ENCODE data around the gene ZSCAN22. TPM values are rescaled to one million over a fixed set of nuclear protein-coding genes. Genes with fewer than 3 reads are reported as not detected.
"Not testable (repeated sequence)": the region's sequence is repeated elsewhere in the genome, so short reads cannot be mapped to it uniquely, and the experiment has no call there.

ZSCAN22 gene
- total RNA-seq, 1 donor from 2014 or later, result 3.2 TPM

- Mint-ChIP-seq H3K27ac (ENCODE audit: unreplicated experiment) (peak overlapping the region; percentile 72), H3K4me3 (ENCODE audit: unreplicated experiment) (peak overlapping the region; percentile 97), H3K36me3 (ENCODE audit: low read depth, unreplicated experiment) (peaks cover 12% of the 10 kb centered on the region), H3K9me3 (ENCODE audit: unreplicated experiment) (no peaks in the 10 kb centered on the region), H3K27me3 (ENCODE audit: unreplicated experiment) (peaks cover 5% of the 10 kb centered on the region), H3K4me1 (ENCODE audit: unreplicated experiment) (peaks cover 12% of the 10 kb centered on the region)
- peak; percentile 64 for DNase-seq (ENCODE audit: low spot score)
- no peak for TF ChIP-seq CTCF (IDR thresholded peaks at IDR 0.05; ENCODE audit: unreplicated experiment)
These were observed 20.5 kb downstream of the ZSCAN22 start for GRCh38 chr19:58346961-58347929.

DNA sequence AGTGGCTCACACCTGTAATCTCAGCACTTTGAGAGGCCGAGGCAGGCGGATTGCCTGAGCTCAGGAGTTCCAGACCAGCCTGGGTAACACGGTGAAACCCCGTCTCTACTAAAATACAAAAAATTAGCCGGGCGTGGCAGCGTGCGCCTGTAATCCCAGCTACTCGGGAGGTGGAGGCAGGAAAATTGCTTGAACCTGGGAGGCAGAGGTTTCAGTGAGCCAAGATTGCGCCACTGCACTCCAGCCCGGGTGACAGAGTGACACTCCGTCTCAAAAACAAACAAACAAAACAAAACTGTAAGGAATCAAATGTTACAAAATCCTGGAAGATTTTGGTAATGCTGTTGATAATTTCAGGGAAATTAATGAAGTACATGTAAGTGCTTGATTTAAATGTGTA, 21.3 kb downstream of the ZSCAN22 start:
- not testable (repeated sequence) for H3K27ac Mint-ChIP-seq (ENCODE audit: unreplicated experiment); H3K27me3 Mint-ChIP-seq (ENCODE audit: unreplicated experiment); H3K9me3 Mint-ChIP-seq (ENCODE audit: unreplicated experiment); DNase-seq (ENCODE audit: low spot score)
- Mint-ChIP-seq H3K4me1 (ENCODE audit: unreplicated experiment) (peaks cover 12% of the 10 kb centered on the region), H3K4me3 (ENCODE audit: unreplicated experiment) (peak overlapping the region; percentile 97), H3K36me3 (ENCODE audit: low read depth, unreplicated experiment) (peaks cover 12% of the 10 kb centered on the region)

- DNase-seq (ENCODE audit: low spot score), result no peak
- H3K27me3 Mint-ChIP-seq (ENCODE audit: unreplicated experiment), result peaks cover 8% of the 10 kb centered on the region
- H3K4me1 Mint-ChIP-seq (ENCODE audit: unreplicated experiment), result peaks cover 12% of the 10 kb centered on the region
- no peak for TF ChIP-seq CTCF (IDR thresholded peaks at IDR 0.05; ENCODE audit: unreplicated experiment)
- H3K27ac Mint-ChIP-seq (ENCODE audit: unreplicated experiment), result peak overlapping the region; percentile 77
- peaks cover 12% of the 10 kb centered on the region for H3K36me3 Mint-ChIP-seq (ENCODE audit: low read depth, unreplicated experiment)
- H3K9me3 Mint-ChIP-seq (ENCODE audit: unreplicated experiment), result no peaks in the 10 kb centered on the region
- peak overlapping the region; percentile 54 for H3K4me3 Mint-ChIP-seq (ENCODE audit: unreplicated experiment)
These were observed 22.8 kb downstream of the ZSCAN22 start for GRCh38 chr19:58349590-58349989.

GRCh38 chr19:58350001-58350861, 23.4 kb downstream of the ZSCAN22 start:
- H3K27ac Mint-ChIP-seq (ENCODE audit: unreplicated experiment), result no peak overlapping the region
- TF ChIP-seq CTCF (IDR thresholded peaks at IDR 0.05; ENCODE audit: unreplicated experiment), result no peak
- DNase-seq (ENCODE audit: low spot score), result no peak
- H3K4me3 Mint-ChIP-seq (ENCODE audit: unreplicated experiment), result no peak overlapping the region
- H3K4me1 Mint-ChIP-seq (ENCODE audit: unreplicated experiment), result peaks cover 12% of the 10 kb centered on the region
- H3K36me3 Mint-ChIP-seq (ENCODE audit: low read depth, unreplicated experiment), result peaks cover 12% of the 10 kb centered on the region
- H3K9me3 Mint-ChIP-seq (ENCODE audit: unreplicated experiment), result no peaks in the 10 kb centered on the region
- H3K27me3 Mint-ChIP-seq (ENCODE audit: unreplicated experiment), result peaks cover 10% of the 10 kb centered on the region

- peaks cover 6% of the 10 kb centered on the region for H3K4me1 Mint-ChIP-seq (ENCODE audit: unreplicated experiment)
- TF ChIP-seq CTCF (IDR thresholded peaks at IDR 0.05; ENCODE audit: unreplicated experiment), result no peak
- peaks cover 14% of the 10 kb centered on the region for H3K27me3 Mint-ChIP-seq (ENCODE audit: unreplicated experiment)
- no peak for DNase-seq (ENCODE audit: low spot score)
- H3K9me3 Mint-ChIP-seq (ENCODE audit: unreplicated experiment), result no peaks in the 10 kb centered on the region
- H3K36me3 Mint-ChIP-seq (ENCODE audit: low read depth, unreplicated experiment), result peaks cover 12% of the 10 kb centered on the region
- H3K4me3 Mint-ChIP-seq (ENCODE audit: unreplicated experiment), result no peak overlapping the region
- no peak overlapping the region for H3K27ac Mint-ChIP-seq (ENCODE audit: unreplicated experiment)
These were observed 24.2 kb downstream of the ZSCAN22 start for GRCh38 chr19:58350871-58351557.
